GM18517 (cell line): ENCODE measurements around the gene ZNF426.
"Not testable (repeated sequence)": the region's sequence is repeated elsewhere in the genome, so short reads cannot be mapped to it uniquely, and the experiment has no call there.

Experiments
- ATAC-seq: cut with Tn5 transposase; IDR thresholded peaks from one replicate; pipeline ENCODE4 v1.9.1; 2021; ENCODE audit warnings: mild to moderate bottlenecking, moderate library complexity; ENCODE audit not compliant: unreplicated experiment

Gene ZNF426

GRCh38 chr19:9538183-9539058, at the start of gene ZNF426:
Gene ZNF426 (minus strand): TSS chr19:9538645. CDS start chr19:9536232, 2,413 bp downstream.
- peak; percentile 67 for ATAC-seq

- no peak for ATAC-seq
Observed at GRCh38 chr19:9586764-9587163, 48.3 kb upstream of the ZNF426 start.

- ATAC-seq, result peak; percentile 79
Observed at GRCh38 chr19:9584073-9584833, 45.8 kb upstream of the ZNF426 start, which contains the start of gene ZNF121. Gene ZNF121 (minus strand): TSS chr19:9584504. CDS start chr19:9568097, 16,407 bp downstream.

- ATAC-seq, result not testable (repeated sequence)
Observed at GRCh38 chr19:9582081-9582725, 43.8 kb upstream of the ZNF426 start.

- no peak for ATAC-seq
Observed at GRCh38 chr19:9580728-9581127, 42.3 kb upstream of the ZNF426 start.

- no peak for ATAC-seq
Observed at GRCh38 chr19:9570255-9570654, 31.8 kb upstream of the ZNF426 start.

GRCh38 chr19:9566729-9567128, 28.3 kb upstream of the ZNF426 start:
- ATAC-seq, result no peak

GRCh38 chr19:9565900-9566705, 27.7 kb upstream of the ZNF426 start:
- no peak for ATAC-seq

GRCh38 chr19:9552536-9553274, 14.3 kb upstream of the ZNF426 start:
- no peak for ATAC-seq

- ATAC-seq, result no peak
Observed at GRCh38 chr19:9547870-9548269, 9.4 kb upstream of the ZNF426 start.

GRCh38 chr19:9541281-9541680, 2.8 kb upstream of the ZNF426 start:
- ATAC-seq, result not testable (repeated sequence)

GRCh38 chr19:9539921-9540320, 1.5 kb upstream of the ZNF426 start:
- ATAC-seq, result not testable (repeated sequence)

- not testable (repeated sequence) for ATAC-seq
Observed at GRCh38 chr19:9539201-9539600, 756 bp upstream of the ZNF426 start.

GRCh38 chr19:9535934-9536333, 2.5 kb downstream of the ZNF426 start:
- ATAC-seq, result no peak

- ATAC-seq, result no peak
Observed at GRCh38 chr19:9531933-9532332, 6.5 kb downstream of the ZNF426 start.

- no peak for ATAC-seq
Observed at GRCh38 chr19:9528757-9529336, 9.6 kb downstream of the ZNF426 start.

- ATAC-seq, result no peak
Observed at GRCh38 chr19:9523885-9524474, 14.5 kb downstream of the ZNF426 start.

- no peak for ATAC-seq
Observed at GRCh38 chr19:9507285-9507684, 31.2 kb downstream of the ZNF426 start.

- ATAC-seq, result no peak
Observed at GRCh38 chr19:9500796-9501195, 37.6 kb downstream of the ZNF426 start.
